ENCODE measurements around the gene ATXN7L1. TPM values are rescaled to one million over a fixed set of nuclear protein-coding genes. Genes with fewer than 3 reads are reported as not detected.
"Not testable (repeated sequence)": the region's sequence is repeated elsewhere in the genome, so short reads cannot be mapped to it uniquely, and the experiment has no call there.

The ATXN7L1 gene
- total RNA-seq, 4 donors from 2014 or later, result 12.3 to 28.8 (median 21.0) TPM

GRCh38 chr7:105890290-105890997 lies 14.0 kb upstream of the ATXN7L1 start:
- no peak overlapping the region for H3K4me3 ChIP-seq

GRCh38 chr7:105887569-105888189 lies 11.3 kb upstream of the ATXN7L1 start:
- no peak for TF ChIP-seq CTCF (IDR thresholded peaks at IDR 0.05)
- no peak for TF ChIP-seq EP300 (IDR thresholded peaks at IDR 0.05; ENCODE audit: low read depth)
- TF ChIP-seq POLR2A (IDR thresholded peaks at IDR 0.05), result no peak
- no peak for TF ChIP-seq POLR2AphosphoS5 (IDR thresholded peaks at IDR 0.05)
- in situ Hi-C loops (cut with MboI; ENCODE audit: low pct_ligation_motif_present in 1 of 4, low pct_unique_long_range_greater_than_20kb in 1 of 4, low sequenced_read_pairs in 3 of 4), result no loop called here
- Histone ChIP-seq H3K4me3 (no peak overlapping the region), H3K27me3 (no peaks in the 10 kb centered on the region), H3K4me1 (peaks cover 0 to 3% (median 0%) of the 10 kb centered on the region in 4 donors), H3K27ac (no peak overlapping the region), H3K36me3 (no peaks in the 10 kb centered on the region), H3K9me3 (no peaks in the 10 kb centered on the region)
- intact Hi-C loops (cut with DNase I; ENCODE audit: low total_unique reads), result no loop called here
- DNase-seq, result no peak
- 56 to 67% methylated on average over 6 of the region's 6 CpGs for WGBS, 2 donors (ENCODE audit: low coverage in 1 of 2)

More at GRCh38 chr7:105890290-105890997, 14.0 kb upstream of the ATXN7L1 start:
- Histone ChIP-seq H3K4me1 (peaks cover 0 to 3% (median 0%) of the 10 kb centered on the region in 4 donors), H3K27ac (no peak overlapping the region), H3K36me3 (no peaks in the 10 kb centered on the region), H3K9me3 (no peaks in the 10 kb centered on the region), H3K27me3 (no peaks in the 10 kb centered on the region)
- in situ Hi-C loops (cut with MboI; ENCODE audit: low pct_ligation_motif_present in 1 of 4, low pct_unique_long_range_greater_than_20kb in 1 of 4, low sequenced_read_pairs in 3 of 4), result no loop called here
- DNase-seq, result no peak
- WGBS, 2 donors (ENCODE audit: low coverage in 1 of 2), result 47 to 64% methylated on average over 3 to 4 of the region's 4 CpGs
- intact Hi-C loops (cut with DNase I; ENCODE audit: low total_unique reads), result no loop called here
- TF ChIP-seq POLR2A (IDR thresholded peaks at IDR 0.05) (no peak), EP300 (IDR thresholded peaks at IDR 0.05; ENCODE audit: low read depth) (no peak), POLR2AphosphoS5 (IDR thresholded peaks at IDR 0.05) (no peak), CTCF (IDR thresholded peaks at IDR 0.05) (no peak)

- DNase-seq, result no peak
- no peaks in the 10 kb centered on the region for H3K36me3 ChIP-seq
- in situ Hi-C loops (cut with MboI; ENCODE audit: low pct_ligation_motif_present in 1 of 4, low pct_unique_long_range_greater_than_20kb in 1 of 4, low sequenced_read_pairs in 3 of 4), result no loop called here
- H3K4me3 ChIP-seq, result no peak overlapping the region
- peaks cover 0 to 3% (median 0%) of the 10 kb centered on the region in 4 donors for H3K4me1 ChIP-seq
- TF ChIP-seq EP300 (IDR thresholded peaks at IDR 0.05; ENCODE audit: low read depth), result no peak
- no peak for TF ChIP-seq POLR2A (IDR thresholded peaks at IDR 0.05)
- no peak for TF ChIP-seq CTCF (IDR thresholded peaks at IDR 0.05)
- no peak for TF ChIP-seq POLR2AphosphoS5 (IDR thresholded peaks at IDR 0.05)
- no peaks in the 10 kb centered on the region for H3K9me3 ChIP-seq
- intact Hi-C loops (cut with DNase I; ENCODE audit: low total_unique reads), result no loop called here
- 70 to 92% methylated on average over 2 of the region's 2 CpGs for WGBS, 2 donors (ENCODE audit: low coverage in 1 of 2)
- H3K27me3 ChIP-seq, result no peaks in the 10 kb centered on the region
- H3K27ac ChIP-seq, result no peak overlapping the region
These were observed 10.4 kb upstream of the ATXN7L1 start for GRCh38 chr7:105886776-105887175.

GRCh38 chr7:105885387-105886111 lies 9.2 kb upstream of the ATXN7L1 start:
- 86 to 90% methylated on average over 5 to 6 of the region's 6 CpGs for WGBS, 2 donors (ENCODE audit: low coverage in 1 of 2)
- no peak overlapping the region for H3K27ac ChIP-seq
- peaks cover 0 to 3% (median 0%) of the 10 kb centered on the region in 4 donors for H3K4me1 ChIP-seq

GRCh38 chr7:105883179-105883578 lies 6.8 kb upstream of the ATXN7L1 start:
- in situ Hi-C loops (cut with MboI; ENCODE audit: low pct_ligation_motif_present in 1 of 4, low pct_unique_long_range_greater_than_20kb in 1 of 4, low sequenced_read_pairs in 3 of 4), result not testable (repeated sequence)

More at GRCh38 chr7:105885387-105886111, 9.2 kb upstream of the ATXN7L1 start:
- Histone ChIP-seq H3K36me3 (no peaks in the 10 kb centered on the region), H3K4me3 (no peak overlapping the region), H3K9me3 (no peaks in the 10 kb centered on the region), H3K27me3 (no peaks in the 10 kb centered on the region)
- DNase-seq, result peak; percentile 14
- in situ Hi-C loops (cut with MboI; ENCODE audit: low pct_ligation_motif_present in 1 of 4, low pct_unique_long_range_greater_than_20kb in 1 of 4, low sequenced_read_pairs in 3 of 4) (no loop called here), intact Hi-C loops (cut with DNase I; ENCODE audit: low total_unique reads) (no loop called here)
- no peak for TF ChIP-seq POLR2A (IDR thresholded peaks at IDR 0.05)
- TF ChIP-seq POLR2AphosphoS5 (IDR thresholded peaks at IDR 0.05), result no peak
- no peak for TF ChIP-seq CTCF (IDR thresholded peaks at IDR 0.05)
- TF ChIP-seq EP300 (IDR thresholded peaks at IDR 0.05; ENCODE audit: low read depth), result no peak

More at GRCh38 chr7:105883179-105883578, 6.8 kb upstream of the ATXN7L1 start:
- H3K4me1 ChIP-seq; H3K27me3 ChIP-seq; intact Hi-C loops (cut with DNase I; ENCODE audit: low total_unique reads); H3K27ac ChIP-seq; H3K4me3 ChIP-seq; H3K36me3 ChIP-seq; H3K9me3 ChIP-seq; DNase-seq: not testable (repeated sequence)
- 75 to 94% methylated on average over 1 to 6 of the region's 6 CpGs for WGBS, 2 donors (ENCODE audit: low coverage in 1 of 2)
